ENCODE measurements around the gene RAB27A. TPM values are rescaled to one million over a fixed set of nuclear protein-coding genes. Genes with fewer than 3 reads are reported as not detected.

RAB27A gene
- total RNA-seq (10 to 100 TPM; 29.7 to 47.2 (median 35.2) TPM), total RNA-seq (22.6 to 163 (median 62.0) reads per million in 29 experiments)
- total RNA-seq (2013), result 48.3 TPM

- Histone ChIP-seq H3K36me3 (ENCODE audit: control insufficient read depth in 2 of 2, extremely low read depth in 1 of 2, insufficient read depth in 1 of 2, low read length in 1 of 2) (no peaks in the 10 kb centered on the region), H3K4me3 (ENCODE audit: control insufficient read depth in 1 of 2, extremely low read depth in 1 of 2, low read length in 1 of 2) (peak within 1 kb of the TSS; percentile 92 to 97), H3K4me1 (ENCODE audit: control insufficient read depth in 1 of 2, extremely low read depth in 1 of 2, insufficient read depth in 2 of 2, low read length in 2 of 2) (peaks cover 5 to 30% of the 10 kb centered on the region in 2 experiments), H3K27ac (ENCODE audit: low read length) (peak within 1 kb of the TSS; percentile 95), H3K9me3 (no peaks in the 10 kb centered on the region), H3K27me3 (replicated peaks in 1 of 2; ENCODE audit: control insufficient read depth in 2 of 2, extremely low read depth in 1 of 2, insufficient read depth in 2 of 2, low read length in 1 of 2) (no peaks in the 10 kb centered on the region)
- Mint-ChIP-seq H3K9me3 (no peaks in the 10 kb centered on the region), H3K36me3 (peaks cover 10% of the 10 kb centered on the region), H3K27ac (peak within 1 kb of the TSS; percentile 89 to 99), H3K27me3 (no peaks in the 10 kb centered on the region), H3K4me3 (peak within 1 kb of the TSS; percentile 92 to 94 (median 93)), H3K4me1 (peaks cover 41 to 43% (median 41%) of the 10 kb centered on the region in 3 donors)
- ChIA-PET CTCF (interaction anchor here (0.6 to 3.0 kb wide), 11 partner anchors 8 to 150 kb away, joined by 3 to 51 read pairs (median 5); partner anchors contain the start of genes PIGB (in 1 of the 2) and PIGBOS1 (in 1 of the 2)), POLR2A (interaction anchor here in 1 of 2 donors (0.5 to 0.6 kb wide), 2 partner anchors 71 to 73 kb away, joined by 6 to 7 read pairs; no protein-coding TSS in a partner anchor)
- peak; percentile 72 to 79 (median 74) for ATAC-seq (replicated peaks in 1 of 4)
- under 1% methylated on average over 53 of the region's 69 CpGs for WGBS (ENCODE audit: insufficient coverage)
- peak; percentile 44 to 89 (median 68) for DNase-seq
These were observed at the start of gene RAB27A for GRCh38 chr15:55289746-55290527. RAB27A (minus strand) TSS chr15:55289813; CDS start chr15:55234934, 54,879 bp downstream.

DNA sequence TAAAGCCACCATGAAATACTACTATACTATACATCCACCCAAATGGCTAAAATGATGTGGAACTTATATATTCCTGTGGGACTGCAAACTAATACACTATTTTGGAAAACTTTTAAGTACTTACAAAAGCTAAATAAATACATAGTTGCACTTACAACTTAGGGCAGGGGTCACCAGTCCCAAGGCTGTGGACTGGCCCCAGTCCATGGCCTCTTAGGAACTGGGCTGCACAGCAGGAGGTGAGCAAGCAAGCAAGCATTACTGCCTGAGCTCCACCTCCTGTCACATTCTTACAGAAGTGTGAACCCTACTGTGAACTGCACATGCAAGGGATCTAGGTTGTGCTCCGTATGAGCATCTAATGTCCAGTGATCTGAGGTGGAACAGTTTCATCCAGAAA, 47.5 kb upstream of the RAB27A start:
- H3K36me3 Mint-ChIP-seq, result peaks cover 31% of the 10 kb centered on the region
- H3K4me1 Mint-ChIP-seq, result no peaks in the 10 kb centered on the region
- H3K27me3 ChIP-seq (replicated peaks in 1 of 2; ENCODE audit: control insufficient read depth in 2 of 2, extremely low read depth in 1 of 2, insufficient read depth in 2 of 2, low read length in 1 of 2), result no peaks in the 10 kb centered on the region
- H3K27me3 Mint-ChIP-seq, result no peaks in the 10 kb centered on the region
- POLR2A ChIA-PET, result no interaction called here
- no peak overlapping the region for H3K27ac Mint-ChIP-seq
- no peak overlapping the region for H3K27ac ChIP-seq (ENCODE audit: low read length)
- H3K9me3 Mint-ChIP-seq, result no peaks in the 10 kb centered on the region
- H3K4me3 Mint-ChIP-seq, result no peak overlapping the region
- no peaks in the 10 kb centered on the region for H3K9me3 ChIP-seq
- WGBS (ENCODE audit: insufficient coverage), result 100% methylated on average over 1 of the region's 1 CpG
- no peak for ATAC-seq (replicated peaks in 1 of 4)
- no peak overlapping the region for H3K4me3 ChIP-seq (ENCODE audit: control insufficient read depth in 1 of 2, extremely low read depth in 1 of 2, low read length in 1 of 2)
- no peaks in the 10 kb centered on the region for H3K4me1 ChIP-seq (ENCODE audit: control insufficient read depth in 1 of 2, extremely low read depth in 1 of 2, insufficient read depth in 2 of 2, low read length in 2 of 2)
- no peak for DNase-seq
- H3K36me3 ChIP-seq (ENCODE audit: control insufficient read depth in 2 of 2, extremely low read depth in 1 of 2, insufficient read depth in 1 of 2, low read length in 1 of 2), result peaks cover 8 to 60% of the 10 kb centered on the region in 2 donors
- CTCF ChIA-PET, result no interaction called here

DNA sequence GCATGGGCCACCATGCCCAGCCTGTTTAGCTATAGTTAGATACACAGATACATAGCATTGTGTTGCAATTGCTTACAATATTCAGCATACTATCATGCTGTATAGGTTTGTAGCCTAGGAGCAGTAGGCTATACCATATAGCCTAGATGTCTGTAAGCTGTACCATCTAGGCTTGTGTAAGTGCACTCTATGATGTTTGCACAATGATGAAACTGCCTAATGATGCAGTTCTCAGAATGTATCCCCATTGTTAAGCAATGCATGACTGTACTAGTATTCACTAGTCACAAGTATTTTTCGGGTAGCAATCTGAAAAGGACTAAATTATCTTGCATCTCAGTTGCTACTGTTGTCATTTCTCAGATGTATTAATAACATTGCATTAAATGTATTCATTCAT, 45.4 kb upstream of the RAB27A start:
- no peaks in the 10 kb centered on the region for H3K9me3 ChIP-seq
- ChIA-PET CTCF (interaction anchor here in 1 of 2 donors (0.6 kb wide), 1 partner anchor 118 kb away, joined by 5 read pairs; no protein-coding TSS in a partner anchor), POLR2A (interaction anchor here in 1 of 2 donors (0.5 to 0.6 kb wide), 2 partner anchors 62 to 73 kb away, joined by 3 to 9 read pairs; no protein-coding TSS in a partner anchor)
- no peak overlapping the region for H3K27ac ChIP-seq (ENCODE audit: low read length)
- no CpG with 5 or more reads among the region's 1 CpG for WGBS (ENCODE audit: insufficient coverage)
- no peak overlapping the region for H3K4me3 ChIP-seq (ENCODE audit: control insufficient read depth in 1 of 2, extremely low read depth in 1 of 2, low read length in 1 of 2)
- DNase-seq (no peak), ATAC-seq (replicated peaks in 1 of 4) (no peak)
- Mint-ChIP-seq H3K9me3 (no peaks in the 10 kb centered on the region), H3K36me3 (peaks cover 44% of the 10 kb centered on the region), H3K27me3 (no peaks in the 10 kb centered on the region), H3K27ac (no peak overlapping the region), H3K4me3 (no peak overlapping the region), H3K4me1 (no peaks in the 10 kb centered on the region)
- H3K27me3 ChIP-seq (replicated peaks in 1 of 2; ENCODE audit: control insufficient read depth in 2 of 2, extremely low read depth in 1 of 2, insufficient read depth in 2 of 2, low read length in 1 of 2), result no peaks in the 10 kb centered on the region
- peaks cover 3 to 62% of the 10 kb centered on the region in 2 donors for H3K36me3 ChIP-seq (ENCODE audit: control insufficient read depth in 2 of 2, extremely low read depth in 1 of 2, insufficient read depth in 1 of 2, low read length in 1 of 2)
- no peaks in the 10 kb centered on the region for H3K4me1 ChIP-seq (ENCODE audit: control insufficient read depth in 1 of 2, extremely low read depth in 1 of 2, insufficient read depth in 2 of 2, low read length in 2 of 2)

DNA sequence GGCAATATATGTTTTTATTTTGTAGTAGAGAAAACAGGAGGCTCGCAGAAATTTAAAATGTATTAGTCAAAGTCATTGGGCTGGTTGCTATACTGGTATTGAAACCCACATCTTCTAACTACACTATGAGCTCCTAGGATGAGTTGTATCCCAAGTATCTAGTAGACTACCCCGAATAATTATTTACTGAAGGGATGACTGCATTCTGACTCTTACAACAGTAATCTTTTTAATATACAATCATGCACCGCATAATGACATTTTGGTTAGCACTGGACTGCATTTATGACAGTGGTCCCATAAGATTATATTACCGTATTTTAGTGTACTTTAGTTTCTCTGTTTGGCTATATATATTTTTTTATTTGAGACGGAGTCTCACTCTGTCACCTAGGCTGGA, 44.8 kb upstream of the RAB27A start:
- WGBS (ENCODE audit: insufficient coverage), result no CpG with 5 or more reads among the region's 5 CpGs
- POLR2A ChIA-PET, result interaction anchor here in 1 of 2 donors (0.6 kb wide), 1 partner anchor 62 kb away, joined by 3 read pairs; no protein-coding TSS in a partner anchor
- Mint-ChIP-seq H3K36me3 (peaks cover 44% of the 10 kb centered on the region), H3K4me3 (no peak overlapping the region), H3K9me3 (no peaks in the 10 kb centered on the region), H3K27ac (no peak overlapping the region), H3K4me1 (no peaks in the 10 kb centered on the region), H3K27me3 (no peaks in the 10 kb centered on the region)
- CTCF ChIA-PET, result no interaction called here
- DNase-seq (no peak), ATAC-seq (replicated peaks in 1 of 4) (no peak)
- H3K4me1 ChIP-seq (ENCODE audit: control insufficient read depth in 1 of 2, extremely low read depth in 1 of 2, insufficient read depth in 2 of 2, low read length in 2 of 2), result no peaks in the 10 kb centered on the region
- H3K27ac ChIP-seq (ENCODE audit: low read length), result no peak overlapping the region
- no peak overlapping the region for H3K4me3 ChIP-seq (ENCODE audit: control insufficient read depth in 1 of 2, extremely low read depth in 1 of 2, low read length in 1 of 2)
- H3K27me3 ChIP-seq (replicated peaks in 1 of 2; ENCODE audit: control insufficient read depth in 2 of 2, extremely low read depth in 1 of 2, insufficient read depth in 2 of 2, low read length in 1 of 2), result no peaks in the 10 kb centered on the region
- H3K9me3 ChIP-seq, result no peaks in the 10 kb centered on the region
- H3K36me3 ChIP-seq (ENCODE audit: control insufficient read depth in 2 of 2, extremely low read depth in 1 of 2, insufficient read depth in 1 of 2, low read length in 1 of 2), result peaks cover 3 to 59% of the 10 kb centered on the region in 2 donors

GRCh38 chr15:55327387-55327786, 37.8 kb upstream of the RAB27A start:
- Histone ChIP-seq H3K4me1 (ENCODE audit: control insufficient read depth in 1 of 2, extremely low read depth in 1 of 2, insufficient read depth in 2 of 2, low read length in 2 of 2) (no peaks in the 10 kb centered on the region), H3K36me3 (ENCODE audit: control insufficient read depth in 2 of 2, extremely low read depth in 1 of 2, insufficient read depth in 1 of 2, low read length in 1 of 2) (peaks cover 3 to 30% of the 10 kb centered on the region in 2 donors), H3K27ac (ENCODE audit: low read length) (no peak overlapping the region), H3K27me3 (replicated peaks in 1 of 2; ENCODE audit: control insufficient read depth in 2 of 2, extremely low read depth in 1 of 2, insufficient read depth in 2 of 2, low read length in 1 of 2) (no peaks in the 10 kb centered on the region), H3K9me3 (no peaks in the 10 kb centered on the region), H3K4me3 (ENCODE audit: control insufficient read depth in 1 of 2, extremely low read depth in 1 of 2, low read length in 1 of 2) (no peak overlapping the region)
- Mint-ChIP-seq H3K4me1 (peaks cover 8 to 15% (median 11%) of the 10 kb centered on the region in 3 donors), H3K4me3 (no peak overlapping the region), H3K9me3 (no peaks in the 10 kb centered on the region), H3K36me3 (peaks cover 31% of the 10 kb centered on the region), H3K27me3 (no peaks in the 10 kb centered on the region), H3K27ac (no peak overlapping the region)
- WGBS (ENCODE audit: insufficient coverage), result no CpG with 5 or more reads among the region's 1 CpG
- no peak for DNase-seq
- POLR2A ChIA-PET, result no interaction called here
- CTCF ChIA-PET, result no interaction called here
- ATAC-seq (replicated peaks in 1 of 4), result no peak

DNA sequence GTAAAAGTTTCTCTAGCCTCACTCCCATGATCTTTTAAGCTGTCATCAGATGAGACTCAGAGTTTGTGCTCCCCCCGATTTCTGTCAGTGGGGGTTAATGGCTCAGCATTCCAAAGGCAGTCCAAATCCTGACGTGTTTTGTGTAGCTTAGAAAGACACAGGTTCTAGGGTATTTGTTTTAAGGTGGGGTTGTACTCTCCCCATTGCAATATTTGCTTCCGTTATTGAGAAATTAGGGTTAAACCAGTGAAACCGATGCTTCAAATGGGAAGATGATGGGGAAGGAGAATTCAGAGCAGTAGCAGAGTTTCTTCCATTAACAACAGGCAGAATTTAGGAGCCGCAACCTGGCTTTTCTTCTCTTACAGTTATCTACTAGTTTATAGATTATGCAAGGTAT, 32.9 kb upstream of the RAB27A start:
- no peaks in the 10 kb centered on the region for H3K27me3 Mint-ChIP-seq
- ChIA-PET POLR2A (no interaction called here), CTCF (no interaction called here)
- Histone ChIP-seq H3K4me1 (ENCODE audit: control insufficient read depth in 1 of 2, extremely low read depth in 1 of 2, insufficient read depth in 2 of 2, low read length in 2 of 2) (peaks cover 9 to 12% of the 10 kb centered on the region in 2 experiments), H3K36me3 (ENCODE audit: control insufficient read depth in 2 of 2, extremely low read depth in 1 of 2, insufficient read depth in 1 of 2, low read length in 1 of 2) (peaks cover 0 to 7% of the 10 kb centered on the region in 2 donors), H3K27ac (ENCODE audit: low read length) (no peak overlapping the region), H3K4me3 (ENCODE audit: control insufficient read depth in 1 of 2, extremely low read depth in 1 of 2, low read length in 1 of 2) (no peak overlapping the region), H3K27me3 (replicated peaks in 1 of 2; ENCODE audit: control insufficient read depth in 2 of 2, extremely low read depth in 1 of 2, insufficient read depth in 2 of 2, low read length in 1 of 2) (no peaks in the 10 kb centered on the region), H3K9me3 (no peaks in the 10 kb centered on the region)
- H3K27ac Mint-ChIP-seq, result peak overlapping the region in 1 of 2 donors; percentile 9
- H3K36me3 Mint-ChIP-seq, result peaks cover 16% of the 10 kb centered on the region
- peaks cover 37 to 43% (median 37%) of the 10 kb centered on the region in 3 donors for H3K4me1 Mint-ChIP-seq
- ATAC-seq (replicated peaks in 1 of 4) (no peak), DNase-seq (no peak)
- no peak overlapping the region for H3K4me3 Mint-ChIP-seq
- WGBS (ENCODE audit: insufficient coverage), result no CpG with 5 or more reads among the region's 5 CpGs
- no peaks in the 10 kb centered on the region for H3K9me3 Mint-ChIP-seq
